Parathyroid adenoma (tissue), 2 donors: ENCODE results near the gene MTMR3.

Experiments used
- H2AFZ ChIP-seq: fragments of 300-600 bp; sonication (generic); one replicate; pipeline ENCODE4 v1.7.0; 2017; ENCODE audit warnings: antibody characterized with exemption, mild to moderate bottlenecking
- H3K27ac ChIP-seq: fragments of 300-600 bp; sonication (generic); one replicate; pipeline ENCODE4 v1.7.0; 2017
- H3K27me3 ChIP-seq: fragments of 300-600 bp; sonication (generic); one replicate; pipeline ENCODE4 v1.7.0; 2017; ENCODE audit warnings: low read length; ENCODE audit not compliant: control insufficient read depth, insufficient read depth
- H3K36me3 ChIP-seq: fragments of 300-600 bp; sonication (generic); one replicate; pipeline ENCODE4 v1.7.0; 2017; ENCODE audit warnings: low read length; ENCODE audit not compliant: control insufficient read depth, insufficient read depth
- H3K4me1 ChIP-seq: fragments of 300-600 bp; sonication (generic); one replicate; pipeline ENCODE4 v1.7.0; 2017; ENCODE audit warnings: control low read depth
- H3K4me2 ChIP-seq: fragments of 300-600 bp; sonication (generic); one replicate; pipeline ENCODE4 v1.7.0; 2017; ENCODE audit warnings: low read length
- H3K4me3 ChIP-seq: fragments of 300-600 bp; sonication (generic); one replicate; pipeline ENCODE4 v1.7.0; 2017; ENCODE audit warnings: low read depth, low read length
- H3K79me2 ChIP-seq: fragments of 300-600 bp; sonication (generic); one replicate; pipeline ENCODE4 v1.7.0; 2017; ENCODE audit warnings: control low read depth
- H3K9ac ChIP-seq: fragments of 300-600 bp; sonication (generic); one replicate; pipeline ENCODE4 v1.7.0; 2017; ENCODE audit warnings: mild to moderate bottlenecking
- H3K9me3 ChIP-seq: fragments of 300-600 bp; sonication (generic); one replicate; pipeline ENCODE4 v1.7.0; 2017; ENCODE audit warnings: low read length; ENCODE audit not compliant: control insufficient read depth
- TF ChIP-seq, protein P1 (sequence below): fragments of 300-600 bp; sonication (generic); IDR thresholded peaks from one replicate; pipeline ENCODE4 v1.7.0; 2017; ENCODE audit warnings: antibody characterized with exemption, mild to moderate bottlenecking
- donor health status: primary hyperparathyroidism.

MTMR3 gene

GRCh38 chr22:30030329-30030728 is 147.4 kb downstream of the MTMR3 start:
- Histone ChIP-seq H3K27ac (no peak overlapping the region), H3K27me3 (no peaks in the 10 kb centered on the region), H3K9ac (no peak overlapping the region), H3K4me2 (no peak overlapping the region), H2AFZ (no peak overlapping the region), H3K9me3 (no peaks in the 10 kb centered on the region), H3K4me1 (no peaks in the 10 kb centered on the region), H3K79me2 (no peaks in the 10 kb centered on the region), H3K4me3 (no peak overlapping the region), H3K36me3 (no peaks in the 10 kb centered on the region)
- TF ChIP-seq, protein P1, sequence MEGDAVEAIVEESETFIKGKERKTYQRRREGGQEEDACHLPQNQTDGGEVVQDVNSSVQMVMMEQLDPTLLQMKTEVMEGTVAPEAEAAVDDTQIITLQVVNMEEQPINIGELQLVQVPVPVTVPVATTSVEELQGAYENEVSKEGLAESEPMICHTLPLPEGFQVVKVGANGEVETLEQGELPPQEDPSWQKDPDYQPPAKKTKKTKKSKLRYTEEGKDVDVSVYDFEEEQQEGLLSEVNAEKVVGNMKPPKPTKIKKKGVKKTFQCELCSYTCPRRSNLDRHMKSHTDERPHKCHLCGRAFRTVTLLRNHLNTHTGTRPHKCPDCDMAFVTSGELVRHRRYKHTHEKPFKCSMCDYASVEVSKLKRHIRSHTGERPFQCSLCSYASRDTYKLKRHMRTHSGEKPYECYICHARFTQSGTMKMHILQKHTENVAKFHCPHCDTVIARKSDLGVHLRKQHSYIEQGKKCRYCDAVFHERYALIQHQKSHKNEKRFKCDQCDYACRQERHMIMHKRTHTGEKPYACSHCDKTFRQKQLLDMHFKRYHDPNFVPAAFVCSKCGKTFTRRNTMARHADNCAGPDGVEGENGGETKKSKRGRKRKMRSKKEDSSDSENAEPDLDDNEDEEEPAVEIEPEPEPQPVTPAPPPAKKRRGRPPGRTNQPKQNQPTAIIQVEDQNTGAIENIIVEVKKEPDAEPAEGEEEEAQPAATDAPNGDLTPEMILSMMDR, result no peak

DNA sequence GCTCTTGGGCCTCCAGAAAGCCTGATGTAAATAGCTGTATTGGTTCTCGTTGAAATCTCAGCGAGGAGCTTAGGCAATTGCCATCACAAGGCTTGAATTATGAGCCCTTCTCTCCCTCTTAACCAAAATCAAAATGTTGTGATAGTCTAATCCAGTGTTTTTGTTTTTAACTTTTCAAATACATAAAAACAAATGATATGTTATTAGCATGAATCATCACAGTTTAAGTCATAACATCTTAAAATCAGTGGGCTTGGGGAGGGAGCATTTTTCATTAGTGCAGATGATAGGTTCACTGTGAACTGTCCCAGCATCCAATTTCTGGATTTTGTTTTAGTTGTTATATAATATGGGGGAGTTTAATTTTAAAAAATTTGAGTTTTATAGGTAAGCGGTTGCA is 148.4 kb downstream of the MTMR3 start:
- Histone ChIP-seq H3K4me1 (no peaks in the 10 kb centered on the region), H3K79me2 (no peaks in the 10 kb centered on the region), H3K4me3 (no peak overlapping the region), H3K4me2 (no peak overlapping the region), H3K9me3 (no peaks in the 10 kb centered on the region), H3K27me3 (no peaks in the 10 kb centered on the region), H2AFZ (no peak overlapping the region), H3K36me3 (no peaks in the 10 kb centered on the region), H3K9ac (no peak overlapping the region), H3K27ac (no peak overlapping the region)
- TF ChIP-seq, protein P1, result no peak

- H3K27ac ChIP-seq, result no peak overlapping the region
- no peaks in the 10 kb centered on the region for H3K4me1 ChIP-seq
- no peak overlapping the region for H3K4me2 ChIP-seq
- no peaks in the 10 kb centered on the region for H3K27me3 ChIP-seq
- H3K9ac ChIP-seq, result no peak overlapping the region
- H3K4me3 ChIP-seq, result no peak overlapping the region
- H2AFZ ChIP-seq, result no peak overlapping the region
- TF ChIP-seq, protein P1, result no peak
- H3K79me2 ChIP-seq, result no peaks in the 10 kb centered on the region
- no peaks in the 10 kb centered on the region for H3K36me3 ChIP-seq
- no peaks in the 10 kb centered on the region for H3K9me3 ChIP-seq
These were observed 148.9 kb downstream of the MTMR3 start for GRCh38 chr22:30031764-30032455.

- Histone ChIP-seq H3K9me3 (no peaks in the 10 kb centered on the region), H2AFZ (no peak overlapping the region), H3K4me1 (no peaks in the 10 kb centered on the region), H3K4me3 (no peak overlapping the region), H3K9ac (no peak overlapping the region), H3K36me3 (no peaks in the 10 kb centered on the region), H3K4me2 (no peak overlapping the region), H3K27me3 (no peaks in the 10 kb centered on the region), H3K27ac (no peak overlapping the region), H3K79me2 (no peaks in the 10 kb centered on the region)
- TF ChIP-seq, protein P1, result no peak
These were observed 150.2 kb downstream of the MTMR3 start for GRCh38 chr22:30033137-30033536.

- Histone ChIP-seq H3K27me3 (no peaks in the 10 kb centered on the region), H3K36me3 (no peaks in the 10 kb centered on the region), H3K4me2 (no peak overlapping the region), H3K79me2 (no peaks in the 10 kb centered on the region), H3K9ac (no peak overlapping the region), H2AFZ (no peak overlapping the region), H3K4me1 (no peaks in the 10 kb centered on the region), H3K4me3 (no peak overlapping the region), H3K27ac (no peak overlapping the region), H3K9me3 (no peaks in the 10 kb centered on the region)
- TF ChIP-seq, protein P1, result no peak
These were observed 150.9 kb downstream of the MTMR3 start for GRCh38 chr22:30033901-30034300.
